TTC549 (cell line): ENCODE data around the gene RUNX1.
A peak's percentile ranks its signal among the peaks of the same experiment; 100 is the strongest.

Experiments
- FAIRE-seq: peaks from 2 replicates; lab custom pipeline; 2012; peaks lifted over from hg19 to GRCh38; lab: Jason Lieb, UNC

Gene RUNX1

DNA sequence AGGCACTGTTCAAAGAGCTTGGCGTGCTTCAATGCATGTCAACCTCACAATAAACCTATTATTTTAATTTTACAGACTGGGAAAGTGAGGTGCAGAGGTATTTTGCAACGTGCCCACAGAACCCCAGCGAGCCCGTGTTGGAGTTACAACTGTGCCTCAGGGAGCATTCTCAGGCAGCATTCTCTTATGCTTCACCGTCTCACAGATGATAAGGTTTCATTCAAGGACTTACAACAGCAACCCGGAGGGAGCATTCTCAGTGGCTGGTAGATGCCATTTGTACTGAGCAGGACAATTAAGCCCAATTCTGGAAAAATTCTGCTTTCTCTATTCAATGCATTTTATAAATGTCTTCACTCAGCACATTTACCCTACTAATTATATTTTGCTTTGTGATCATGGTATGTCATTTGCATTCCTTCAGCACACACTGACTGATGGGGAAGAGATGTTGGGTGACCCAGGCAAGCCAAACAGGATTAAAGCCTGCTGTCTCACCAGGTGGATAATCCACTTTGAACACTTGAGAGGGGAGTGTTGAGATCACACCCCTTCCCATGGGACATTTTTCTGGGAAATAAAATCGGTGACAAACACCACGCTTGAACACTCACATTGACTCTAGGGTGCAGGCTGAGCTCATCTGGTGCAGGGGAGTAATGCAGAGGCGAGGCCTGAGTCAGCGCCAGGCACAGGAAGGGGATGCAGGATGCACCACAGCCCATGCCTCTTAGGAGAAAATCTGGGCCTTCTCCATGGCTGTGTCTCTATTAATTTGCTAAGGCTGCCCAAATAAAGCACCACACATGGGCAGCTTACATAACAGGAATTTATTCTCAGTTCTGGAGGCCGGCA, 266.4 kb downstream of the RUNX1 start:
- no peak for FAIRE-seq

DNA sequence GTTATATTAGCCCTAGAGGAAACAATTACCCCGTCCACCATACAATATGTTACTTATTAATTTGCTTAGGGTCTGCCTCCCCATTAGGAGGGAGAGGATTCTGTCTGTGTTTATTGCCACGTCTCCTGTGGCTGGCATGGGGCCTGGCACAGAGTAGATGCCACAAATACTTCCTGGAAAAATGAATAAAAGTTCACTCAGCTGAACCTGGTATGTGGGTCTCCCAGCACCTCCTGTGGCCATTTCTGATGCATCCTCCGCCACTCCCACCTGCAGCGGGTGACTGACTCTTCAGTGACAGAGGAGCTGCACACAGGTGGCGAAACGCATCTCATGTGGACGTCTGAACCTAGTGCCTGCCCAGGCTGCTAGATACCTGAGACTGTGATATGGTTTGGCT, 267.6 kb downstream of the RUNX1 start:
- FAIRE-seq: no peak

DNA sequence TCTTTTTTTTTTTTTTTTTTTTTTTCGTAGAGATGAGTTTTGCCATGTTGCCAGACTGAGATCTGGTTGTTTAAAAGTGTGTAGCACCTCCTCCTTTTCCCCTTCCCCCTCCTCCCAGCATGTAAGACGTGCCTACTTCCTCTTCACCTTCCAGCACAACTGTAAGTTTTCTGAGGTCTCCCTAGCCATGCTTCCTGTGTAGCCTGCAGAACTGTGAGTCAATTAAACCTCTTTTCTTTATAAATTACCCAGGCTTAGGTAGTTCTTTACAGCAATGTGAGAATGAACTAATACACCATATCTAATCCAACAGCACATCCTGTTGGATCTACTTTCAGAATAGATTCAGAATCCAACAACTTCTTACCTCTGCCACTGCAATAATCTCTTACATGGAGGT, 269.2 kb downstream of the RUNX1 start:
- FAIRE-seq: no peak

DNA sequence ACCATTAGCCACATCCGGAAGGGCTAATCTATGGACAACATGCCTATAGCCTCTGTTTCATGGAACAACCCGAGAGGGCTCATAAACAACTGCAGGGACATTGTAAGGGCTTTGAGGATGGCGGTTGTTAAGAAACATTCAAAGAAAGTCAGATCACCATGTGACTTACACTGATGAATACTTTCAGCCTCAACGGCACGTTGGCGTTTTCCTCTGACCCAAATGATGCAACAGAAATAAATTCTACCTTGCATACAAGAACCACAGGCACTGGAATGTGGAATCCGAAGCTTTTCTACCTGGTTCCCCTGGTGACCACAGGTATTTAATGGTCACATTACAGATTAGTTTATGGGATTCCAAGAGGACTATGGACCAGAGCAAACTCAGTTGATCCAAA, 273.3 kb downstream of the RUNX1 start:
- no peak for FAIRE-seq

DNA sequence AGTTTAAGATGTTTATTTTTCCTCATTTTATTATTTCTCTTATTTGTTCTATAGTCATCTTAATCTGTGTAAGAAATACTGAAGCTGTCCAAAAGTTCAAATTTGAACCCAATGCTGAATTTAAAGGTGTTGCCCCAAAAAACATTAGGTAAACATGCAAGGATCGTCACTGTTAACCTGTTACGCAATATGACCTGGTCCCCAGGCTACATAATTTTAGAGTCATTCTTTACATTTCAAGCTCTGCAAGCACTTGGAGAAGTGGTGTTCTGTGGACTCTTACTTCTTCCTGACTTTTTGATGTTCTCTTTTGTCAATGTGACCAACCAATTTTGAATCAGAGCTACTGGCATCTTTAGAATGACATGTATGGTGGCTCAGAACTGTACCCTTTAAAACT, 274.4 kb downstream of the RUNX1 start:
- no peak for FAIRE-seq

DNA sequence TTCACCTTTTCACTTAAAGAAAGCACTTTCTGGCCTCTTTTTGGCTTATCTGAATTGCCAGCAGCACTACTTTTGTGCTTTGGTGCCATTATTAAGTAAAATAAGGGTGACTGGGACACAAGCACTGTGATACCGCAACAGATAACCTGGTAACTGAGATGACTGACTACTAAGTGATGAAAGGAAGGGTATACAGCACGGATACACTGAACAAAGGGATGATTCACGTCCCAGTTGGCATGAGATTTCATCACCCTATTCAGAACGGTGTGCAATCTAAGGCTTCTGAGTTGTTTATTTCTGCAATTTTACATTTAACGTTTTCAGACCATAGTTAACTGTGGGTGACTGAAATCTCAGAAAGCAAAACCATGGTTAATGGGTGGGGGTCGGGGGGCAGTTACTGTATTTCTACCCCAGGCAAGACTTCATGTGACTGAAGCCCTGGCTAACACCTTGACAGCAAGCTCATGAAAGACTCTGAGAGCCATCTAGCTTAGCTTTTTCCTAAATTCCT, 277.5 kb downstream of the RUNX1 start:
- FAIRE-seq: no peak

DNA sequence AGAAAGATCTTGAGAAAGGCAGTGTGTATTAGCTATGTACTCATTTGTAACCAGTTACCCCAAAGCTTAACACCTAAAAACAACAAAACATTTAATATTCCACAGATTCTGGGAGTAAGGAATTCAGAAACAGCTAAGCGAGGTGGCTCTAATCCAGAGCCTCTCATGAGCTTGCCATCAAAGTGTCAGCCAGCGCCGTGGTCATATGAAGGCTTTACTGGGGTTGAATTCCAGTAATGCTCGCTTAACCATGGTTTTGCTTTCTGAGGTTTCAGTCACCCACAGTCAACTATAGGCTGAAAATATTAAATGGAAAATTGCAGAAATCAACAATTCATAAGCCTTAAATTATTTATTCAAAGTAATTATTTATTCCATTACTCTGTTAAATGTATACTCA, 278.5 kb downstream of the RUNX1 start:
- no peak for FAIRE-seq

DNA sequence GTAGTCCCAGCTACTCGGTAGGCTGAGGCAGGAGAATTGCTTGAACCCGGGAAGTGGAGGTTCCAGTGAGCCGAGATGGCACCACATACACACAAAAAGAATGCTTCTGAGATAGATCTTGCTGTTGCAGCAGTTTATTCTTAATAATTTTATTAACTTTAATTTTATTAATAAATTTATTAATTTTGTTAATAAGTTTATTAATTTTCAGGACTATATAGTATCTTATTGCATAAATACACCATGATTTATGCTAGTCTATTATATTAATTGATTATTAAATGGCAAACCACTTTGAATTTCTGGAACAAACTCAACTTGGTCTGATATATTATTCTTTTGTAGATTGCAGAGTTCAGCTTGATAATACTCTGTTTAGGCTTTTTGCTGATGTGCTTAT, 280.8 kb downstream of the RUNX1 start:
- no peak for FAIRE-seq

DNA sequence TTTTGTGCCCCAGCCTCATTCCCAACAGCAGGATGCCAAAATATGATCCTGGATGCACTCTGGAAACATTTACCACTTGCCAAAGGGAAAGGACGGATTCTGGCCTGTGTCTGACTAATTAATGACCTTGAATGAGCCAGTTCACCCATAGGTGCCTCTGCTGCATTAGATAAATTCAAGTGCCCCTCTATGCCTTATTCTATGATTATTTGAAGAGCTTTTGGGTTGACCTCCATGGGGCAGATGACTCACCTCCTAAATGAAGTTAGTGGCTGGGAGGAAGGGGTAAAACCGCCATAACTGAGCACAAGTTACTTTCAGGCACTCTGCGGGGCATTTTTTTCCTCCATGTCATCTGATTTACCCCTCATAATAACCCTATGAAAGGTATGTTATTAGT, 282.2 kb downstream of the RUNX1 start:
- FAIRE-seq: no peak

DNA sequence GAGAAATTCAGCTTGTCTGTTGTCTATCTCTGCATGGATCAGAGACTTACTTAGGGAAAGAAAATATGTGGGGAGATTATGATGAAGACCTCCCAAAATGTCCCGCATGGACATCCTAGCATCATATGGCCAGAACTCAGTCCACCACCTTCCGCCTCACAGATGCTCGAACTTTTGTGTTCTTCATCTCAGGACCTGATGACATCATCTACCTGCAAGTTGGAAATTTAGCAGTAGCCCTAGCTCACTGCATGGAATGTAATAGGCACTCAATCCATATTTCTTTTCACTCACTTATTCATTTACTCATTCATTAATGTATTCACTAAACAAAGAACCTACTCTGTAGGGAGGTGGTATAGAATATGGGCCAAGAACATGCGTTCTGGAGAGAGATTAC, 283.5 kb downstream of the RUNX1 start:
- FAIRE-seq: no peak

DNA sequence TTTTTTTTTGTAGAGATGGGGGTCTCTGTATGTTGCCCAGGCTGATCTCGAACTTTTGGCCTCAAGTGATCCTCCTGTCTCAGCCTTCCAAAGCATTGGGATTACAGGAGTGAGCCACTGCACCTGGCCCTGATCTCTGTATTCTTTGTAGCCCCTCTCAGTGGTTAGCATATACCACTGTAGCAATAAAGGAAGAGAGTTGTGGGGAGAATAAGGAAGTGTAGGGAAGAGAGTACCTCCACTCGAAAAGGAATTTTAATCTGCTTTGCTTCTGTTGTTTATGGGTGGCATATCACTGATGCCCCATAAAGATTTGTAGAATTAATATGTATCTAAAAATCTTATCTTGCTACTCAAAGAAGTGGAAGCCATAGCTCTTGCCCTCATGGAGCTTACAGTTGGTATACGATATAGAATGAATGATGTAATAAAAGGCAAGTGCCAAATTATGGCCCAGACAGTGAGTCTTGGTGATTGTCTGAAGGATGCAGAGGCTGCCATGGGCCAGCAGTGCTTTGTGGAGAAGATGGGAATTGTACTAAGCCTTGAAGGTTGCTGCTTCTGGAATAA, 284.3 kb downstream of the RUNX1 start:
- no peak for FAIRE-seq

DNA sequence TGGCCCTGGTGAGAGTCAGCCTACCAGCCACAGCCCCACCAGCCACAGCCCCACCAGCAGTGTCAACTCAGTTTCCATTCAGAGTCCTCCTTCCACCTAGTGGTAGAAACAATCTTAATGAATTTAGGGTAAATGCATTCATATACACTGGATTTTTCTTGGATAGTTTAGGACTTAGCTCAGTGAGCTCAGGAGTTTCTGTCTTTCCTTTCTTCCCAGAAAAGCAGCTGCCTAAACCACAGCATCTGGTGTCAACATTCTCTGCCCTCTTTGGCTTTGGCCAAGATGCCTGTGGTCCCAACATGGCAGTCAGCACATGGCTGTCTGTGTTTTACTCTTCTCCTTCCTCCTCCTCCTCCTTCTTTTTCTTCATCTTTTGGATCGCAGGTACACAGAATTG, 286.3 kb downstream of the RUNX1 start:
- no peak for FAIRE-seq

DNA sequence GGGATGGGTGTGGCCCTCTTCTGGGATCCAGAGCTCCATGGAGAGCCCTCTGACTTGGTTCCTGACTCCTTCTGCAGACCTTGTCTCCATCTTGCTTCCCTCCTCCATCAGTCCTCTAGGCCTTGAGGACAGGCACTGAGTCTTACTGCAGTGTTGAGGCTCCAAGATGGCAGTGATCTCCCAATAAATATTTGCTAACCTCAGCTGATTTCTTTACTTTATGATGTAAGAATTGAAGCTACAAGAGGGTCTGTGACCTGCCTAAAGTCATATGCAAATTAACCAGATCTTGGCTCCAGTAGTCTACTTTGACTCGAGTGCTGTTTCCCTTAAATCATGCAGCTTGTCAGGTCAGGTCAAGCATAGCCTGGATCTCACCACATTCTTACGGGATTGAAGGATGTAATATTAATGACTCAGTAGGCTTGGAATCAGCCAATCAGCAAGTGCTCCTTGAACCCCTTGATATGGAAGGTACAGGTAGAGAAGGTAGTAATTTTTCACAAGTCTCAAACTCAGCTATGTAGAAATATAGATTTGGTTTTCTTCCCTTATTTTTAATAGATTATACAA, 287.3 kb downstream of the RUNX1 start:
- no peak for FAIRE-seq

DNA sequence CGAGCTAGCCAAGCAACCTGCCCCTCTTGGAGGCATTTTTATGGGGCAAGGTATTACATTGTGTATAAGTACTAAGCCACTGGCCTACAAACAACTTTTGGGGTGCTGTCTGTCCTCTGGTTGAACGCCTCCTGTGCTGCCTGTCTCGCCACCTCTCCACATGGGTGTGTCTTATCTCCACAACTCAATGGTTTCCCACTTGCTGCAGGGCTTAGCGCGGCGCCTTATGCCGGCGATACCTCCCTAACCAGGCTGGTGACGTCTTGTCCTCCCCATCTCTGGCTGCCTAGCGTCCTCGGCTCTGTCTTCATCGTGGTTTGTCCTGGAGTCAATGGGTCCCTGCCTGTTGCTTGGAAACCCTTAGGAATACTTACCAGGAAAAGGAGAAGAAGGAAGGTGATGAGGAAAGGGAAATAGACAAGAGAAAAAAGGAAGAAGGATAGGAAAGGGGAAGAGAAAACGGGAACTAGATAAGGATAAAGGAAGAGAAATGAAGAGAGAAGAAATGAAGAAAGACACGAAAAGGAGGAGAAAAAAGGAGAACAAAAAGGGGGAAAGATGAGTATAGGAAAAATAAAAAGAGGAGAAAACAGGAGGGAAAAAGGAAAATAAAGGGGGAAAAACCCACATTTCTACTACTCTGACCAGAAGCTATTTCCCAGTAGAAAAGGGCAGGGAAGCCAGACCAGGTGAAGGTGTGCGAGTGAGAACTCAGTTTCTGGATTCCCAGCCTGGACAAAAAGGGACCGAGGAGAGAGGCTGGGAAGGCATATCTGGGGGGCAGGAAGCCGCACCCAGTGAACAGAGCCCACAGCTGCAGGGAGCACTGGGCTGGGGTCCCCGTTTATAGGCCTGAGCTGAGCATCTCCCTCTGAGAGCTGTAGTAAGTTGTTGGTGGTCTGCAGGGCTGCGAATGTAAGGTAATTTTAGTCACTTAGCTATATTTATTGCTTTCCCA, 294.1 kb downstream of the RUNX1 start:
- FAIRE-seq: no peak

DNA sequence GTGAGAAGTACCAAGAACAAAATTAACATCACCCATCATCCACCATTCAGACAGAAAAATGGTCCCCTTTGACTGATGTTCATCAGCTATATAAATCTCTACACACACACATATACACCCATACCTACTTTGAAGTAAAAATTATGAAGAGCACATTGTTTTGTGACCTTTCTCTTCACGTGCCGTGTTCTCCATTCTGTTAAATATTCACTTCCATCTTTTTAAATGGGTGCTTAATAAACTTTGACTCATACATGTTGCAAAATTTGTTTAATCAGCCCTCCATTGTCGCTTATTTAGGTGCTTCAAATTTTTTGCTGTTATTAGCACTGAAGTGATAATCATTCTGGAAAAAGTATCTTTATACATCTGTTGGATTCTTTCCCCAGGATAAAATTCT, 300.2 kb downstream of the RUNX1 start:
- FAIRE-seq: no peak

DNA sequence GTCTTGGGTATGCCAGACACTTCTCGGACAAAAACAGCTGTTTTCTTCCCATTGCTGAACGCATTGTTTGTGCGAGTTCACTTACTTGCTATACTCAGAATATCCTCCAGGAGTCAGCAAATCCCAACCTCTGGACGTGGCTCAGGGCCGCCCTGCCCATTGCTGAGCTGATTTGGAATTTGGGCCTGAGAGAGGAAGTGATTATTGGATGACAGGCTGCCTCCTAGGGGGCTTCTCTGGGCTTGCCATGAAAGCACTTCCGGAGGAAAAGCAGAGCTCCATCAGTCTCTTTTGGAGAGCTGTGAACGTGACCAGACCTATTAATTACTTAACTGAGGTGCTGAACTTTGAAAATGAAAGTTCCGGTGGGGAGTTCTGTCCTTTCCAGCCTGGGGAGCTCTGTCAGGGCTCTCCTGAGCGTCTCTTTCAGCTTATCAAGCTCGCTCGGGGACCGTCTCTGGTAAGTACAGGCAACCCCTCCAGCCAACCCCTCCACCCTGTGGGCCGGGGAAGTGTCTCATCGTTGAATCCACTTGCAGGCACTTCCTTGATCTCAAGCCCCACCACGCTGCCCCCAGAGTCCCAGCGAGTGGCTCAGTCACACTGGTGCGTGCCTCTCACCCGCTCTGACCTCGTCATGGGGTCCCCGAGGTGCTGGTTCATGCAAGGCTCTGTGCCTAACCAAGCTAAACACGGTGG, 303.4 kb downstream of the RUNX1 start:
- FAIRE-seq: peak; percentile 13

DNA sequence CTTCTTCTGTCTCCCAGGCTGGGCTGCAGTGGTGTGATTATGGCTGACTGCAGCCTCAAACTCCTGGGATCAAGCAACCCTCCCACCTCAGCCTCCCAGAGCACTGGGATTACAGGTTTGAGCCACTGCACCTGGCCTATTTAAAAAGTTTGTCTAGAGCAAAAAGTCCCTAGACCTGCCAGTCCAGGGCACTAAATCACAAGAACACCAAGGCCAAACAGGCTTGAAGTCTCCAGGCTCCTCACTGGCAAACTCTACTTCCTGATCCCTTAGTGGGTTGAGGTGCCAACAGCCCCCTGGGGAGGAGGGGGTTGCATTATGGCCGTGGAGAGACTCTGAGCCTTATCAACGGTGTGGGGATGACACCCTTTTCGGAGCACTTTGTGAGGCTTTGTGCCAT, 304.3 kb downstream of the RUNX1 start:
- no peak for FAIRE-seq

DNA sequence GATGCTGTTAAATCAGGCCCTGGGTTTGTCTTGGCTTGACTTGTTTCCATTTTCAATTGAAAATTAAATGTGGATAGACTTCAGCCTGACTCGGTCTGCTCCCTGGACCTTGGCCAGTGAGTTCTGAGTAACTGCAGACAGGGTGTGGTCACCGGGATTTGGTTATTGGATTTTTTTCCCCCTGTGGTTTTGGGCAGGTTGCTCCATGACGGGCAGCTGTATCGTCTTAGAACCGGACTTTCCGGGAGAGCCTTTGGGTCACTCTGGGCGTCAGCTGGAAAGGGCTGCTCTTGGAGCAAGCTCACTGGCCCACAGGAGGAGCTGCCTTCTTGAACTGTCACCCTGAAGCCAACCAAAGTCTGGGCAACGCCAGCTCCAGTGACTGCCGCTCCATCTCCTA, 305.3 kb downstream of the RUNX1 start:
- no peak for FAIRE-seq

DNA sequence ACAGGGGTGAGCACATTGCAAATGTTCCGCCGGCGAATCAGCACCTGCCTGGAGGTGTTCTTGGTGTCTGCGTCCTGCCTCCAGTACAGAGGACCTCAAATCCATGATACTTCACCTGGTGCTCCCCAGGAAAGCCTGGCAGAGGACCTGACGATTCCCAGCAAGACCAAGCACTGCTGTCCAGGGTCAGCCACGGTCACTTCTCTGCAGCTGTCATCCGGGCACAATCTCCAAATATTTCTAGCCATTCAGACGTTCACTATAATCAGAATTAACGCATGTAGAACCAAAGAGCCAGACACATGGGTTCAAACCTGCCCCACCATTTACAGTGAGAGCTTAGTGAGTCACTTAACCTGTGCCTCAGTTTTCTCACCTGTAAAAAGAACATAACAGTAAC, 305.8 kb downstream of the RUNX1 start:
- no peak for FAIRE-seq

DNA sequence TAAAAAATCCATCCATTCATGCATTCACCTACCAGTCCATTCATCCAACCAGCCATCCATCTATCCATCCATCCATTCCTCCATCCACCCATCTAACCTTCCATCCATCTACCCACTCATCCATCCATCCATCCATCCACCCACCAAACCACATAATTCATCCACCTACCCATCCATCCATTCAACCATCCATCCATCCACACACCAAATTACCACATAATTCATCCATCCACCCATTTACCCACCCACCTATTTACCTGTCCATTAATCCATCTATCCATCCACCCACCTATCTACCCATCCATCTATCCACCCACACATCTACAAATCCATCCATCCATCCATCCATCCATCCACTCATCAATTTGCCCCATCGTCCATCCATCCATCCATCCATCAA, 308.9 kb downstream of the RUNX1 start:
- no peak for FAIRE-seq
